ENCODE data around the gene EPN2. TPM values are rescaled to one million over a fixed set of nuclear protein-coding genes. Genes with fewer than 3 reads are reported as not detected.

Gene EPN2
- total RNA-seq, 1 donor from 2014 or later = 9.3 TPM

- Mint-ChIP-seq H3K27ac (no peak overlapping the region), H3K9me3 (no peaks in the 10 kb centered on the region), H3K36me3 (ENCODE audit: low read depth) (no peaks in the 10 kb centered on the region), H3K4me1 (ENCODE audit: low read depth) (peaks cover 20% of the 10 kb centered on the region), H3K27me3 (ENCODE audit: insufficient read depth) (peaks cover 8% of the 10 kb centered on the region), H3K4me3 (no peak overlapping the region)
- no peak for DNase-seq (ENCODE audit: low spot score)
- intact Hi-C loops (cut with micrococcal nuclease) = loop anchor here (5.0 kb wide), 1 partner anchor 282 kb away; the partner anchor contains the start of gene ALDH3A2
These were observed 127.7 kb downstream of the EPN2 start for GRCh38 chr17:19364699-19365498.

GRCh38 chr17:19365499-19365817 lies 128.3 kb downstream of the EPN2 start:
- Mint-ChIP-seq H3K36me3 (ENCODE audit: low read depth) (no peaks in the 10 kb centered on the region), H3K27me3 (ENCODE audit: insufficient read depth) (peaks cover 8% of the 10 kb centered on the region), H3K9me3 (no peaks in the 10 kb centered on the region), H3K27ac (no peak overlapping the region), H3K4me3 (no peak overlapping the region), H3K4me1 (ENCODE audit: low read depth) (peaks cover 25% of the 10 kb centered on the region)
- intact Hi-C loops (cut with micrococcal nuclease) = no loop called here
- no peak for DNase-seq (ENCODE audit: low spot score)

- no peak for DNase-seq (ENCODE audit: low spot score)
- intact Hi-C loops (cut with micrococcal nuclease) = no loop called here
- Mint-ChIP-seq H3K27me3 (ENCODE audit: insufficient read depth) (peaks cover 8% of the 10 kb centered on the region), H3K4me1 (ENCODE audit: low read depth) (peaks cover 31% of the 10 kb centered on the region), H3K9me3 (no peaks in the 10 kb centered on the region), H3K36me3 (ENCODE audit: low read depth) (no peaks in the 10 kb centered on the region), H3K27ac (no peak overlapping the region), H3K4me3 (no peak overlapping the region)
These were observed 128.9 kb downstream of the EPN2 start for GRCh38 chr17:19365833-19366636.

GRCh38 chr17:19366637-19366972 lies 129.4 kb downstream of the EPN2 start:
- H3K27me3 Mint-ChIP-seq (ENCODE audit: insufficient read depth) = peaks cover 5% of the 10 kb centered on the region
- DNase-seq (ENCODE audit: low spot score) = no peak
- no peaks in the 10 kb centered on the region for H3K9me3 Mint-ChIP-seq
- H3K4me3 Mint-ChIP-seq = no peak overlapping the region
- H3K4me1 Mint-ChIP-seq (ENCODE audit: low read depth) = peaks cover 37% of the 10 kb centered on the region
- intact Hi-C loops (cut with micrococcal nuclease) = no loop called here
- H3K27ac Mint-ChIP-seq = no peak overlapping the region
- H3K36me3 Mint-ChIP-seq (ENCODE audit: low read depth) = no peaks in the 10 kb centered on the region

- peaks cover 5% of the 10 kb centered on the region for H3K27me3 Mint-ChIP-seq (ENCODE audit: insufficient read depth)
- intact Hi-C loops (cut with micrococcal nuclease) = no loop called here
- no peak overlapping the region for H3K4me3 Mint-ChIP-seq
- H3K27ac Mint-ChIP-seq = no peak overlapping the region
- no peaks in the 10 kb centered on the region for H3K36me3 Mint-ChIP-seq (ENCODE audit: low read depth)
- peaks cover 43% of the 10 kb centered on the region for H3K4me1 Mint-ChIP-seq (ENCODE audit: low read depth)
- H3K9me3 Mint-ChIP-seq = no peaks in the 10 kb centered on the region
- no peak for DNase-seq (ENCODE audit: low spot score)
These were observed 131.1 kb downstream of the EPN2 start for GRCh38 chr17:19368229-19368628.

- Mint-ChIP-seq H3K4me1 (ENCODE audit: low read depth) (peaks cover 47% of the 10 kb centered on the region), H3K4me3 (peak overlapping the region; percentile 38)
These were observed 132.1 kb downstream of the EPN2 start for GRCh38 chr17:19369107-19369778.

GRCh38 chr17:19369846-19370492 lies 132.8 kb downstream of the EPN2 start:
- intact Hi-C loops (cut with micrococcal nuclease) = no loop called here
- H3K36me3 Mint-ChIP-seq (ENCODE audit: low read depth) = peaks cover 2% of the 10 kb centered on the region
- H3K27me3 Mint-ChIP-seq (ENCODE audit: insufficient read depth) = peaks cover 3% of the 10 kb centered on the region
- no peaks in the 10 kb centered on the region for H3K9me3 Mint-ChIP-seq
- DNase-seq (ENCODE audit: low spot score) = peak; percentile 42
- peaks cover 53% of the 10 kb centered on the region for H3K4me1 Mint-ChIP-seq (ENCODE audit: low read depth)
- H3K27ac Mint-ChIP-seq = peak overlapping the region; percentile 67
- peak overlapping the region; percentile 73 for H3K4me3 Mint-ChIP-seq

More at GRCh38 chr17:19369107-19369778, 132.1 kb downstream of the EPN2 start:
- Mint-ChIP-seq H3K27me3 (ENCODE audit: insufficient read depth) (peaks cover 3% of the 10 kb centered on the region), H3K36me3 (ENCODE audit: low read depth) (peaks cover 2% of the 10 kb centered on the region), H3K27ac (no peak overlapping the region), H3K9me3 (no peaks in the 10 kb centered on the region)
- intact Hi-C loops (cut with micrococcal nuclease) = no loop called here
- no peak for DNase-seq (ENCODE audit: low spot score)

- intact Hi-C loops (cut with micrococcal nuclease) = no loop called here
- Mint-ChIP-seq H3K4me3 (peak overlapping the region; percentile 73), H3K9me3 (no peaks in the 10 kb centered on the region), H3K27me3 (ENCODE audit: insufficient read depth) (peaks cover 3% of the 10 kb centered on the region), H3K36me3 (ENCODE audit: low read depth) (peaks cover 2% of the 10 kb centered on the region), H3K27ac (peak overlapping the region; percentile 67), H3K4me1 (ENCODE audit: low read depth) (peaks cover 53% of the 10 kb centered on the region)
- DNase-seq (ENCODE audit: low spot score) = peak; percentile 17
These were observed 133.4 kb downstream of the EPN2 start for GRCh38 chr17:19370493-19370960.

GRCh38 chr17:19371259-19372010 lies 134.3 kb downstream of the EPN2 start:
- H3K9me3 Mint-ChIP-seq = no peaks in the 10 kb centered on the region
- peaks cover 2% of the 10 kb centered on the region for H3K36me3 Mint-ChIP-seq (ENCODE audit: low read depth)
- H3K4me3 Mint-ChIP-seq = peak overlapping the region; percentile 29
- peak overlapping the region; percentile 6 for H3K27ac Mint-ChIP-seq
- H3K4me1 Mint-ChIP-seq (ENCODE audit: low read depth) = peaks cover 58% of the 10 kb centered on the region
- no peaks in the 10 kb centered on the region for H3K27me3 Mint-ChIP-seq (ENCODE audit: insufficient read depth)
- intact Hi-C loops (cut with micrococcal nuclease) = no loop called here
- DNase-seq (ENCODE audit: low spot score) = no peak

- intact Hi-C loops (cut with micrococcal nuclease) = no loop called here
- H3K27me3 Mint-ChIP-seq (ENCODE audit: insufficient read depth) = no peaks in the 10 kb centered on the region
- no peak for DNase-seq (ENCODE audit: low spot score)
- peaks cover 2% of the 10 kb centered on the region for H3K36me3 Mint-ChIP-seq (ENCODE audit: low read depth)
- no peak overlapping the region for H3K27ac Mint-ChIP-seq
- no peak overlapping the region for H3K4me3 Mint-ChIP-seq
- no peaks in the 10 kb centered on the region for H3K9me3 Mint-ChIP-seq
- H3K4me1 Mint-ChIP-seq (ENCODE audit: low read depth) = peaks cover 62% of the 10 kb centered on the region
These were observed 134.8 kb downstream of the EPN2 start for GRCh38 chr17:19372011-19372370.

- no peak for DNase-seq (ENCODE audit: low spot score)
- H3K4me1 Mint-ChIP-seq (ENCODE audit: low read depth) = peaks cover 65% of the 10 kb centered on the region
- H3K9me3 Mint-ChIP-seq = no peaks in the 10 kb centered on the region
- H3K36me3 Mint-ChIP-seq (ENCODE audit: low read depth) = peaks cover 2% of the 10 kb centered on the region
- H3K27me3 Mint-ChIP-seq (ENCODE audit: insufficient read depth) = no peaks in the 10 kb centered on the region
- intact Hi-C loops (cut with micrococcal nuclease) = no loop called here
- peak overlapping the region; percentile 61 for H3K27ac Mint-ChIP-seq
- peak overlapping the region; percentile 4 for H3K4me3 Mint-ChIP-seq
These were observed 135.3 kb downstream of the EPN2 start for GRCh38 chr17:19372439-19372838.

- Mint-ChIP-seq H3K9me3 (no peaks in the 10 kb centered on the region), H3K36me3 (ENCODE audit: low read depth) (peaks cover 2% of the 10 kb centered on the region), H3K4me1 (ENCODE audit: low read depth) (peaks cover 65% of the 10 kb centered on the region), H3K27ac (no peak overlapping the region), H3K4me3 (no peak overlapping the region), H3K27me3 (ENCODE audit: insufficient read depth) (no peaks in the 10 kb centered on the region)
- intact Hi-C loops (cut with micrococcal nuclease) = no loop called here
- DNase-seq (ENCODE audit: low spot score) = no peak
These were observed 135.8 kb downstream of the EPN2 start for GRCh38 chr17:19372866-19373504.
